Inflammatory macrophage (primary cell): ENCODE data around the gene TTLL5.

Source experiments
- DNase-seq, 2 donors: peaks; one replicate each; pipeline ENCODE4 v3.0.0-alpha.2; 2020 to 2022

The TTLL5 gene

GRCh38 chr14:75736845-75737485, 75.9 kb downstream of the TTLL5 start:
- DNase-seq = no peak

GRCh38 chr14:75738192-75738591, 77.1 kb downstream of the TTLL5 start:
- no peak for DNase-seq

GRCh38 chr14:75742867-75743266, 81.8 kb downstream of the TTLL5 start:
- no peak for DNase-seq

GRCh38 chr14:75747899-75748298, 86.9 kb downstream of the TTLL5 start:
- no peak for DNase-seq

- no peak for DNase-seq
Observed at GRCh38 chr14:75748336-75748735, 87.3 kb downstream of the TTLL5 start.

GRCh38 chr14:75751296-75751695, 90.2 kb downstream of the TTLL5 start:
- no peak for DNase-seq

GRCh38 chr14:75752086-75752485, 91.0 kb downstream of the TTLL5 start:
- DNase-seq = no peak

- DNase-seq = no peak
Observed at GRCh38 chr14:75752907-75753594, 92.0 kb downstream of the TTLL5 start.

GRCh38 chr14:75753696-75754095, 92.7 kb downstream of the TTLL5 start:
- DNase-seq = no peak

- no peak for DNase-seq
Observed at GRCh38 chr14:75757644-75758402, 96.8 kb downstream of the TTLL5 start.

GRCh38 chr14:75764020-75764419, 103.0 kb downstream of the TTLL5 start:
- no peak for DNase-seq

- no peak for DNase-seq
Observed at GRCh38 chr14:75769047-75769685, 108.1 kb downstream of the TTLL5 start.

GRCh38 chr14:75770635-75771034, 109.6 kb downstream of the TTLL5 start:
- no peak for DNase-seq

GRCh38 chr14:75771595-75771994, 110.5 kb downstream of the TTLL5 start:
- DNase-seq = no peak

- DNase-seq = no peak
Observed at GRCh38 chr14:75773046-75773445, 112.0 kb downstream of the TTLL5 start.

GRCh38 chr14:75781096-75781495, 120.0 kb downstream of the TTLL5 start:
- no peak for DNase-seq

GRCh38 chr14:75783184-75783583, 122.1 kb downstream of the TTLL5 start:
- DNase-seq = no peak

- no peak for DNase-seq
Observed at GRCh38 chr14:75783602-75784313, 122.7 kb downstream of the TTLL5 start.

- DNase-seq = no peak
Observed at GRCh38 chr14:75784314-75784686, 123.3 kb downstream of the TTLL5 start.

GRCh38 chr14:75793806-75794205, 132.8 kb downstream of the TTLL5 start:
- DNase-seq = no peak

- DNase-seq = no peak
Observed at GRCh38 chr14:75794615-75795038, 133.6 kb downstream of the TTLL5 start.

- DNase-seq = peak in 1 of 2 donors; percentile 3
Observed at GRCh38 chr14:75800792-75801191, 139.7 kb downstream of the TTLL5 start.

- no peak for DNase-seq
Observed at GRCh38 chr14:75802486-75802885, 141.4 kb downstream of the TTLL5 start.
